NCI-H1092 (cell line): ENCODE measurements around the gene PDLIM1.

ENCODE experiments used
- DNase-seq: peaks from one replicate; lab custom pipeline; 2025; lab: John Stamatoyannopoulos, UW

PDLIM1 gene, protein sequence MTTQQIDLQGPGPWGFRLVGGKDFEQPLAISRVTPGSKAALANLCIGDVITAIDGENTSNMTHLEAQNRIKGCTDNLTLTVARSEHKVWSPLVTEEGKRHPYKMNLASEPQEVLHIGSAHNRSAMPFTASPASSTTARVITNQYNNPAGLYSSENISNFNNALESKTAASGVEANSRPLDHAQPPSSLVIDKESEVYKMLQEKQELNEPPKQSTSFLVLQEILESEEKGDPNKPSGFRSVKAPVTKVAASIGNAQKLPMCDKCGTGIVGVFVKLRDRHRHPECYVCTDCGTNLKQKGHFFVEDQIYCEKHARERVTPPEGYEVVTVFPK

DNA sequence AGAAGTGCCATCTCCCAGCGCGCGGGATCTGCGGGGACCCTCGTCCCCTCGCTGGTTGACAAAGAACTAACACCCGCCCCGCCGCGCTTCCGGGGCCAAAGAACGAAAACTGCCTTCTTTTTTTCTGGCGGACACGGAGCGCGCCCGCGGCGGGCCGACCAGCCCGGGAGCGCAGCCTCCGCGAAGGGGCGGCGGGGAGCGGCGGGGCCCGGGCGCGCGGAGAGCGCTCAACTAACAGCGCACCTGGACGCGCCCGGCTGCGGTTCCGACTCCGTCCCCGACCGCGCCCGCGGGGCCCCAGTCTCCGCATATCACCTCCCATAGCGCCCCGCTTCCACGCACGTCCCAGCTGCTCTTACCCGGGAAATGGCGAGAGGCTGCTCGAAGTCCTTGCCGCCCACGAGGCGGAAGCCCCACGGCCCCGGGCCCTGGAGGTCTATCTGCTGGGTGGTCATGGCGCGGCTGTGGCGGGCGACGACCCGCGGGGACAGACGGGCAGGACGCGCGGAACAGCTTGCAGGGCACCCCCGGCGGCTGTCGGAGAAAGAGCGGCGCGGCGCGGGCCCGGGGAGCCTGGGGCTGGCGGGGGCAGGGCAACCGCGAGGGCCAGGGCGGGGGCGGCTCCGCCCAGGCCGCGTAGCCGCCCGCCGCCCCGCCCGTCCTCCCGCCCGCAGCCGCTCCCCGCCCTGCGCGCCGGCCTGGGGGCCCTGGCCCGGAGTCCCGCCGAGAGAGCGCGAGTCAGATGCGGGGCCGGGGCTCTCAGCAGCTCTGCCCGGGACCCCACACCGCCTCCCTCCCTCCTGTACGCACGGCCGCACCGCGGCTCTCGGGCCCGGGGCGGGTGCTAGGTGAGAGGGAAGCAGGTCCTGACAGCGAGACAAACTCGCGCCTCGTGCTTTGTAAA lies at the start of gene PDLIM1:
Gene PDLIM1, minus strand, starts transcription at position 543 of the 904 bp plus-strand sequence. Its CDS starts 88 bp downstream, at position 455.
- no peak for DNase-seq

DNA sequence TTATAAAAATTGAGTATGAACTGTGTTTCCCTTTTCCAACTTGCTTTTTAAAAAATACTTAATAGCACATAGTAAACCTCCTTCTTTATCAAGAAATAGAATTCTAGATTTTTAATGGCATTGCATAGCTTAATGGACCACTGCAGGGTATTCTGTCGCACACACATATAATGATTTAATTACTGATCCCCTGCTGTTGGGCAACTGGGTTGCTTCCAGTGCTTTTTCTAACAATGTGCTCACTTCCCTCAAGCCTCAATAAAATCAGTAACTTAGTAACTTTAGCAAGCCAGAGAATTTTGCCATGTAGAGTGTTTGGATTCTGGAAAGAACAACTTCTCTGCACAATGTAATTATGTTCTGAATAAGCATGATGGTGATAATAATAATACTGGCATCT lies 49.1 kb upstream of the PDLIM1 start:
- DNase-seq, result no peak

DNA sequence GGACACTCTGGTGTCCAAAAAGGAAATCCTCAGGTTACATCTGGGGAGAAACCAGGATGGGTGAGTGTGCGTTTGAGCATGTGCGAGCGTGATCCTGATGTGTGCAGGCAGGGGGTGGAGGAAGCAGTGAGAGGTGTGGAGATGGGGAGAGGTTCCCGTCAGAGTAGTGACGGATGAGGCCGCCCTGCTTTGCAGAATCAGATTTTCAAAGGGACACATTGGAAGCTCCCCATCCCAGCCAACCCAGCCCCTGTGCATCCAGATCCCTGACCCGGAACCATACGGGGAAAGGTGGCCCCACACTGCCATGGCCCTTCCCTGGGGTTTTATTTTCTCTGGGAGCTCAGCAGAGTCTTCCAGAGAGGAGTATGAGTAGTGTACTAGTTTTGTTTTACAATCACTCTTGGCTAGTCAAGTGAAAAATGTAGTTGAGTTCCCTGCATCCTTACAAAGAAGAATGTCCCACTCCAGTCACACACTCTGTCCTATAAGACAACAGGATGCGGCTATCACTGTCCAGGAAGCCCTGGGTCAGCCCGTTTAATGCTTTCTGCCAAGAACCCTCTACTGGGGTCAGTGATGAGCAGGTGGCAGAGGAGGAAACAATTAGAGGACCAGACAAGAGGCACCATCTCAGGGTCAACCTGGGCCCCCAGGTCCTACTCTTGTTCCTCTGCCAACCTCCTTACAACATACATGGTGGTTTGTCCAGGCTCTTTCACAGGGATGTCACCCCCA lies 46.8 kb upstream of the PDLIM1 start:
- DNase-seq, result no peak

DNA sequence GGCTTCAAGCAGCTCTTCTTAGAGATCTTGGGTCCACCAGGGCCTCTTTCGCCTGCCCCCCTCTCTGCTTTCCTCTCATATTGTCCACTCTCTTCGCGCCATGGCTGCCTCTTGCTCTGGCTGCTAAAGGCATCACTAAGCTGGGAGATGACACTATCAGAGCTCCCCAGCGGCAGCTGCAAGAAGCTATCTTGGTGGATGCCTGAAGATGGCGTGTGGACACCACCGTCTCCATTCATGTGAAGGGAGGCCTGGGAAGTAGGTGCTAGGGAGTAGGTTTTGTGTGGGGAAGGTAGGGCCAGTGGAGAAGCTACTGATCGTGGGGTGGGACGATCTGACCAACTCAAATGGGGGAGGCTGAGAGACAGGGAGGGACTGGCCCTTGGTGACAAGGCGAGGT lies 45.9 kb upstream of the PDLIM1 start:
- DNase-seq, result no peak

DNA sequence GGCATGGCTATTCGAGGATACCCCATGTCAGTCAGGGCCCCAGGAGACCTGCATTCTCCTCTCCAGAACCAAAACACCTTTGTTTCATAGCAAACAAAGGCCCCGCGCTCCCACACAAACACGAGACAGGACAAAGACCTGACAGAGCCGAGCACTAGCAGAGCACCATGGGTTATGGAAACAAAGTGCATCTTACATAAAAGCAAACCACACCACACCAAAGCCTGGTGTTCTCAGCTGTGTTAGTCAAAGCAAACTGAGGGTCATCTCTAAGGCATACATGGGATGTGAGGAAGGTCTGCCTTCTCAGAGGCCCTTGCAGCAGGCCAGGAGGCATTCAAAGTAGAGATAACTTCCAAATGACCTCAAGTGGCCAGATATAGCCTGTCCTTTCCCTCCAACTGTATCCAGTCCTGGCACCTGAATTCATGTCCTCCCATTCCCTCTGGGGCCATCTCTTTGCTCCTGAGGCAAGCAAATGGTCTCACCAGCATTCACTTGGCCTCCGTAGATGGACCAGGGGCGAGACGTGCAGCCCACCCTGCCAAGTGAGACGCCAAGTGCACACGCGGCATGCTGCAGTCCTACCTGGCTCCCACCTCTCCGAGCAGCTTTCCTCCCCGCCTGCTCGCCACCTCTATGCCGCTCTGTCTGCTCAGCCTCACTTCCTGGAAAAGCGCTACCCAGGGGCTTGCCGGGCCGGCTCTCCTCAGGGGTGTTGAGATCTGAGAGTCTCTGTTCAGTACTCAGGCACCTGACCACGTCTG lies 45.3 kb upstream of the PDLIM1 start:
- DNase-seq, result no peak

DNA sequence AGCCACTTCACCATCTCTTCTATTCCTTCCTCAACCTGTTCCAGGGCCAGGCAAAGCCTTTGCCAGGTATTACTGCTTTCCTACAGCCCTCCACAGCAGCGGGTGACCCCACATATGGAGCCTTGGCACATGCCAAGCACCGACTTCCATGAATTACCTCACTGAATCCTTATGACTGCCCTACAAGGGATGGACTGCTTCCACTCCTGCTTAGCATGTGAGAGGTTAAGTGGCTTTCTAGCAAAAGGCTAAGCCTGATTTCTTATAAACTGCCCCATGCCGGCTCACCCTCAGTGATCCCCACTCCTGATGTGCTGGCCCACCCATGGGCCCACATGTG lies 44.0 kb upstream of the PDLIM1 start:
- DNase-seq, result no peak

DNA sequence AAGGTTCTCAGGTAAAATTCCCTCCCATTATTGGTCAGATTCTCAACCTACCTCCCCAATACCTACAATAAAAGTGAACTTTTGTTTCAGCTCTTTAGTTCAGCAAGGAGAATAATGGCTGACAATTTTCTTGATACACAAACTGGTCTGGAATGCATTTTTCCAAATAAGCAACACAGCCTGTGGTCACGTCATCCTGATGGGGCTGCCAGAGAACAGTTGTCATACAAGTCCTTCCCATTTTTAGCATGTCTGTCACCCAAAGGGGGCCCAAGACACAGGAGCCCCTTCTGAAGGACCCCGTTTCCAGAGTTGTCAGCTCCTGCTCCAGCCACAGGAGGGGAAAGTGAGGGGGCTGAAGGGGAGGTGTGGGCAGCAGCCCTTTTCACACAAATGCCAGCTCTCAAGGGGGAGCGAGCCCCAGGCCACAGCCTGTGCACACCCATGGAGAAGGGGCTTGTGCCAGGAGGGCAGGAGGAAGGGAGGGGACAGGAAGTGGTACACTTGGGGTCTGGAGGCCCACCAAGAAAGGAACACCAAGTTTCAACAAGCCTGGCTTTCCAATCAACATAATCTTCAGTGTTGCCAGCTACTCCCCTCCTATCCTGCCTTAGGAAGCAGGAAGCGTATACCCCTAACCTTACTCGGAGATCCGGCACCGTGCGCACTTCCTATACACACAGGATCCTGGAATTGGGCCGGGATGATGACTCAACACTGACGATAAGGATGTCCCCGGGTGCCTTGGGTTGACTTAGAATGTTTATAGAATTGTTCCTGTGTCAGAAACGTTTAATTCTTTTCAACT lies 43.4 kb upstream of the PDLIM1 start:
- no peak for DNase-seq

DNA sequence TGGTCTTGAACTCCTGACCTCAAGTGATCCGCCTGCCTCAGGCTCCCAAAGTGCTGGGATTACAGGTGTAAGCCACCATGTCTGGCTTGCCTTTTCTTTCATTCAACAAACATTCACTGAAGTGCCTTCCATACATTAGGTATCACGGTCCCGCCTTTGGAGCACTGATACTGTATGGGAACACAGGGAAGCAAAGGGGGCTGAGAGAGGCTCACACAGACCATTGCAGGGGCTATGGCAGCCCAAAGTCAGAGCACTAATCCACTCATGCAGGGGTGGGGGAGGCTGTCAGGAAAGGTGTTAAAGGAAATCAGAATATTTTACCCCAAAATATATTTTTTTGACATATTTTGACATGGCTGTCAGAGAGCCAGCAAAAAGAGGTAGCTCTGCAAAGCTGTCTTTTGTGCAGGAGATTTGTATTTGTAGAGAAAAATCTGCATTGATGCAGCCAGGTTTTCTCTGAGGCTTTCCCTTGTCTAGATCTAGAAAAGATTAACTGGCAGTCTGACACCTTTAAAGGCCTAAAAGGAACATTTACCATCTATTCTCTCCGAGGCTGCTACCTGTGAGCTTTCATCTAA lies 42.0 kb upstream of the PDLIM1 start:
- no peak for DNase-seq

DNA sequence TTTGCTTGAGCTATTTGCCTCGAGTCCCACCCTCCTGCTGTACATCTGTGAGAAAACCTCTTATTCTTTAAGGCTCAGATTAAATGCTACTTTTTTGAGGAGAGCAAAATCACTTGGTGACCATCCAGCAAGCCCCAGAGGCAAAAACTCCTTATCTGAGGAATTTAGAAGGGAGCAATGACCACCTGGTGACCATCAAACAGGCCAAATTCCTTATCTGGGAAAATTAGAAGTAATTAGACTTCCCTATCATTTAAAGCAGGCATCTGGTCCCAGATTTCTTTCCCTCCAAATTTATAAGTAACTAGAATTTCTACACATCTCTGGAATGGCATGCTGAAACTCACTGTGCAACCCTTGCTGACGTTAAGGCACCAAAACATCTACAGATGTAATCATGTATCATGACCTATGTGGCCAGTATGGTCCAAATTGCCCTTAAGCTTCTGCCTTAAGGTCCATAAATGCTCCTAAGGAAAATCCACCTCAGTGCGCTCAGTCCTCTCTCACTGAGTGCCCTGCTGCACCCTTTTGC lies 40.9 kb upstream of the PDLIM1 start:
- no peak for DNase-seq

DNA sequence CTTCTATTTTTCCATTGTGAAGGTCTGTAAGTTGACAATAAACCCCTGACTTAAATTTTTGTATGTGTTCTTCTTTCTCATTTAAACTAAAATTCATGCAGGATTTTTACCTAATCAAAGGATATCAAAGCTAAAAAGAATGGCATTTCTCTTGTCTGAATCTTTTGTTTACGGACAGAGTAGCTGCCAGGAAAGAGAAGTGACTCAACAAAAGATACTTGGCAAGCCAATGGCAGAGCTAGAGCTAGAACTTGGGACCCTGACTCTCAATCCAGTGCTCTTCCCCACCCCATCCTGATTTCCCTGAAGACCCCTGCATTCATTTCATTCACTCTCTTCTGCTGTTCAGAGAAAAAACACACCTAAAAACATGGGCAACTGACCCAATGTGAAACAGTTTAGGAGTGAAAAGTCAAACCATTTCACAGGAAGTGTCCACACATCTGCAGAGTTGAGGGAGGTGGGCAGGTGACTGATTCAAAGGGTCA lies 40.2 kb upstream of the PDLIM1 start:
- DNase-seq, result no peak

DNA sequence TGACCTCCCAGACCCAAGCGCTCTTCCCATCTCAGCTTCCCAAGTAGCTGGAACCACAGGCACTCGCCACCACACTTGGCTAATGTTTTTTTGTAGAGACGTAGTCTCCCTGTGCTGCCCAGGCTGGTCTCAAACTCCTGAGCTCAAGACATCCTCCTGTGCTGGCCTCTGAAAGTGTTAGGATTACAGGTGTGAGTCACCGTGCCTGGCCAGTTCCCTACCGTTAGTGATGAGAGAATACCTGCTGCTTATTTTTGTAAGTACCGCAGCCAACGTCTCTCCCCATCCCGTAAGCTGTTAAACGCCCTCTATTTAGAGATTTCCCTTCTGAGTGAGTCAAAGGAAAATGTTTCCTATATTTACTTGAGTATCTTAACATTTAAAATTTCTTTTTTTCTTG lies 38.5 kb upstream of the PDLIM1 start:
- DNase-seq, result no peak

DNA sequence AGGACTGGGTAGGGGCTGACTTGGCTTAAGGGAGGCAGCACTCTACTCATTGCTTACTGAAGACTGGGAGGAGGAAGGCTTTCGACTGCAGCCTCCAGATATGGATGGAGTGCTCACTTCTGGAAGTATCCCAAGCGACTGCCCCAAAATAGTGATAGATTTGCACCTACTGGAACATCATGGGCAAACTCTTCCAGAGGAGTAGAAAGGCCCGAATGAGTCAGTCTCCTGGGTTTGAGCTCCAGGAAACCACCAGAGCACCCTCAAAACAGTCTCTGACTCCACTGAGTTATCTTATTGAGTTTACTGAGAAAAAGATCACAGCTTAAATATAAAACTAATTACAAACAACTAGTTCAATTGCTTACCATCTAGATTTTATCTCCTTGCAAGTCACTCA lies 37.2 kb upstream of the PDLIM1 start:
- no peak for DNase-seq

DNA sequence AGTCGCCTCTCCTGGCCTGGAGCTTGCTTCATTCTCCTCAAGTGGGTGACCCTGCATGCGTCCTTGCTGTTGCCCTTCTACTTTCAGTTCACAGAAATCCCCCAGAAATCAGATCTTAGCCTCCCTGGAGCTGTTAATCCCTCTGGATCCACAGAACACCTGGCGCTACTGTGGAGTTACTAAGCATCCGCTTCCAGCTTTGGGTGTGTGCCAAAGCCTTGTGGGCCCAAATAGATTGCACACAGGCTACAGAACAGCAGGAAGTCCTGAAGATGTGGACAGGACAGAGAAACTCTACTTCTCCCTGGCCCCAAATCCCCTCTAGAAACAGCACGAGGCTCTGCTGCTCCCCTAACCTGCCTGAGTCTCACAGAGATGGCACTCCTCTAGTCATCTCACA lies 36.6 kb upstream of the PDLIM1 start:
- DNase-seq, result peak; percentile 79

DNA sequence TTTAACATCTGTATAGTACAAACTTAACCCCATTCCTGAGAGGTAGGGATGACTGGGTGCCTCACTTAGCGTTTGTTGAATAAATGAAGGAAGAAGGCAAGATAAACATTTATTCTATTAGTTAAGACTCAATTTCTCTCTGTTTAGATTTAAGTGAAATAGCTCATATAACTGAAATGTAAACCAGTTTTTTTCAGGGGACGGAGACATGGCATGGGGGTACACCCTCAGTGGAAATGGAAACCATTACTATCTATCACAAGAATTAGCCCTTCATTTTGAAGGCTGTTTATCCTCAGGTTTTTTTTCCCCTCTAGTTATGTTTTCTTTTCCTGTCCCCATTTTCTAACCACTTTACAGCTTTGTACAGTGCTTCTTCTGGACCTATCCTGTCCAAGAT lies 35.6 kb upstream of the PDLIM1 start:
- DNase-seq, result no peak

DNA sequence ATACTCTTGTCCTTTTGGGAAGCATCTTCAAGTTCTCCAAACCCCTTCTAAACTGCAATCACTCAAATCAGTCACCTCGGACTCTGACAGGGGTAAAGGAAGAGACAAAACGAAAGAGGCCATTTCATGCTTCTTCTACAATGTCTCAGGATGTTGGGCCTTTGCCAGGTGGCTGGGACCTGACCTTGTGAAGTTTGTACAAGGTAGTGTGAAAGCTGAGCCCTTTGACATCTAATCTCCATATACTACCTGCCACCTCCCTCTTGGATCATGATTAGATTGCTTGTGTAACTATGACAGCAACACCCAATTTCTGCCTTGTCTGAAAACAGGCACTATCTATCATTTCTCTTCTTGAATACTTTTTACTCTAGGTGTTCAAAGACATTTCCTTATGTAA lies 35.1 kb upstream of the PDLIM1 start:
- DNase-seq, result no peak

DNA sequence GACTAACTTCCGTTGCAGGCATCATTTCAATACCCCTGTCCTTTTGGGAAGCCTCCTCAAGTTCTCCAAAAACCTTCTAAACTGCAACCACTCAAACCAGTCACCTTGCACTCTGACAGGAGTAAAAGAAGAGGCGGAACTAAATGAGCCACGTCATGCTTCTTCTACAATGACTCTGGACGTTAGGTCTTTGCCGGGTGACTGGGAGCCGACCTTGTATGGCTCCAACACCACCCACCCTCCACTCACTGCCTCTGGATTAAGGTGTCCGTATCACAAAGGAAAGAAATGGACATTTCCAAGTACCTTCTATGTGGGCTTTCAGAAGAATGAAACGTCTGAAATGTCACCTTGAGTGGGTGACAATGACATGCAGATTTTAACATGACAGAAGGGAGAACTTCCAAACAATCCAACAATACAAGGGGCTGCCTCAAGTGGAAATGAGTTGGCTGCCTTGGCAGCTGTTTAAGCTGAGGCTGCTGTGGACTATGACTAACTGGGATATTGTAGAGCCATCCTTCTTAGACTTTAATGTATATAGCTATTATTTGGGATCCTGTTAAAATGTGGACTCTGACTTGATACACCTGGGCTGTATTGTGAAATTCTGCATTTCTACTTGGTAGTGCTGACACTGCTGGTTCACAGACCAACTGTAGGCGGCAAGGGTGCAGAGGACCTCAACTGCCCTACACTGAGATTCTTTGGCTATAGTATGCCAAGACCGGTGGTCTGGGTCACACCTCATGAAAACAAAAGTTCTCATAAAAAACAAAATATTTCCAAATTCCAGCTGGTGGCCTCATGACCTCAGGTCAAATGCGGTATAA lies 33.8 kb upstream of the PDLIM1 start:
- DNase-seq, result no peak

DNA sequence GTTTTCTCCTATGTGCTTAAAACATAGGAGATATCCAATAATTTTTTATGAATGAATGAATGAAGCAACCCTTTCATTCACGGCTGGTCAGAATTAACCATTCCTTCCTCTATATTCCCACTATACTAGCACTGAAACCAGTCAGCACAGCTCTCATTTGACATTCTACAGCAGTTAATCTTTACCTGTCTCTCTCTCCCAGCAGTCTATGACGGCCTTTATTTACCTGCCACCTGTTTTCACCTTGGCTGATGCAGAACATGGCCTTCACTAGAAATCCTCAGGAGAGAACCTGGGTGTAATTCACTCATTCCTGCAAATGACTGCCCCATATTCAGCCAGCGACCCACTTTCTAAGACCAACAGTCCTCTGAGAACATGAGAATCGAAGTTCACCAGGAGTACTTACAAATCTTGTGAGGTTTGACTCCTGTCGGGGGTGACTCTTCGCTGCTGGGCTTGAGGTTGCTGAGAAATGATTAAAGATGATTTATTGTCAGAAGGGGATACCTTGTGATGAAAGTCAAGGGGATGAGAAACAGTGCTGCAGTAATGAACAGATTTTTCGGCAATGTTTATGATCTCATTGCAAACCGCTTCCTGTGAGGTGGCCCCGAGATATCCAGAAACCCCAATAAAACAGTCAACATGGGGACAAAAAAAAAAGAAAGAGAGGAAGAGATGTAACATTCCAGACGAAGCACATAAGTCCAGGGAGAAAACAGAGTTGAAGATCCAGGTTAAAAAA lies 30.9 kb upstream of the PDLIM1 start:
- DNase-seq, result no peak

DNA sequence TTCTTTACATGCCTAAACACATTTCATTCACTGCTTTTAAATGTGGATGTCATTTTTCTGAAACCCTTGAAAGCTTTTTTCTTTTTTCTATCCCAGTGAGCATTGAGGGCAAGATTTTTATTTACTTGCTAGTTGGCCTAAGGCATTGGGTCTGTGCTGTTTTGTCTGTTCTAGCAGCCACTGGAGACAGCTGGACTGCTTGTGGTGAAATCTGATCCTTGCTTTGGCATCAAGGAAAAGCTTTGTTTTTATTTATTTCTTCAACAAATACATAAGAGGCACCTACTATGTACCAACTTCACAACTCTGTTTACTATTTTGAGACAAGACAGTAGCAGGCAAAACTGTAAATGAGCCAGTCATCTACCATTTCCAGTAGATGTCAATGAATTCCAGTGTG lies 28.4 kb upstream of the PDLIM1 start:
- DNase-seq, result no peak

DNA sequence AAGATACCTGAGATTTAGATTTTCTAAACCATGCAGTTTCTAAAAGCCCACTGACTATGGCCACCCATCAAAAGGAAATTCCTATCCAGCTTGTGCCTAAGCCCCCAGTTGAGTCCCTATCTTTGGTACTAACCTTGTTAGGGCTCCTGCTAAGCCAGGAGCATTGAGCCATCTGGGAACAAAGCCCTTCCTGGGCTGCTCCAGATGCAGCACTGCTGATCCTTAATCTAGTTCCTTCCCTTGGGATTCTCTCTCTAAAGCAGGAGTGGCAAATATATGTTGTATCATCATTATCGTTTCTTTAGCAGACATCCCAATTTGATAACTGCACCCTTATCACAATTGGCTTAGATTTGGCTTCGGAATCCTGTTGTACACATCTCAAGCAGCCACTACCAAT lies 24.7 kb upstream of the PDLIM1 start:
- no peak for DNase-seq
